Measurements from ENCODE around the gene KIF3C.
A peak's percentile ranks its signal among the peaks of the same experiment; 100 is the strongest.
"Not testable (repeated sequence)": the region's sequence is repeated elsewhere in the genome, so short reads cannot be mapped to it uniquely, and the experiment has no call there.

KIF3C gene

GRCh38 chr2:25917411-25917810 lies 64.9 kb downstream of the KIF3C start:
- DNase-seq (ENCODE audit: low read depth in 2 of 2): not testable (repeated sequence)

GRCh38 chr2:25915944-25916772 lies 66.1 kb downstream of the KIF3C start:
- DNase-seq (ENCODE audit: low read depth in 2 of 2): peak; percentile 12 to 16

GRCh38 chr2:25915411-25915810 lies 66.9 kb downstream of the KIF3C start:
- DNase-seq (ENCODE audit: low read depth in 2 of 2): not testable (repeated sequence)

GRCh38 chr2:25913696-25913973 lies 68.7 kb downstream of the KIF3C start:
- not testable (repeated sequence) for DNase-seq (ENCODE audit: low read depth in 2 of 2)

- DNase-seq (ENCODE audit: low read depth in 2 of 2): no peak
These were observed 69.2 kb downstream of the KIF3C start for GRCh38 chr2:25912851-25913695.

- not testable (repeated sequence) for DNase-seq (ENCODE audit: low read depth in 2 of 2)
These were observed 72.7 kb downstream of the KIF3C start for GRCh38 chr2:25909574-25909973.

GRCh38 chr2:25905126-25905525 lies 77.2 kb downstream of the KIF3C start:
- no peak for DNase-seq (ENCODE audit: low read depth in 2 of 2)

- DNase-seq (ENCODE audit: low read depth in 2 of 2): no peak
These were observed 79.0 kb downstream of the KIF3C start for GRCh38 chr2:25903216-25903776.

- no peak for DNase-seq (ENCODE audit: low read depth in 2 of 2)
These were observed 82.8 kb downstream of the KIF3C start for GRCh38 chr2:25899404-25899970.

GRCh38 chr2:25897506-25897905 lies 84.8 kb downstream of the KIF3C start:
- DNase-seq (ENCODE audit: low read depth in 2 of 2): no peak

GRCh38 chr2:25896308-25896707 lies 86.0 kb downstream of the KIF3C start:
- DNase-seq (ENCODE audit: low read depth in 2 of 2): not testable (repeated sequence)

- DNase-seq (ENCODE audit: low read depth in 2 of 2): no peak
These were observed 86.7 kb downstream of the KIF3C start for GRCh38 chr2:25895610-25896009.

GRCh38 chr2:25895018-25895417 lies 87.3 kb downstream of the KIF3C start:
- DNase-seq (ENCODE audit: low read depth in 2 of 2): no peak

GRCh38 chr2:25894135-25894830 lies 88.0 kb downstream of the KIF3C start:
- no peak for DNase-seq (ENCODE audit: low read depth in 2 of 2)

- no peak for DNase-seq (ENCODE audit: low read depth in 2 of 2)
These were observed 90.6 kb downstream of the KIF3C start for GRCh38 chr2:25891672-25892071.

GRCh38 chr2:25887624-25888242 lies 94.6 kb downstream of the KIF3C start:
- DNase-seq (ENCODE audit: low read depth in 2 of 2): no peak

- no peak for DNase-seq (ENCODE audit: low read depth in 2 of 2)
These were observed 96.4 kb downstream of the KIF3C start for GRCh38 chr2:25885933-25886332.

- no peak for DNase-seq (ENCODE audit: low read depth in 2 of 2)
These were observed 100.5 kb downstream of the KIF3C start for GRCh38 chr2:25881764-25882163.

GRCh38 chr2:25879133-25879730 lies 103.1 kb downstream of the KIF3C start:
- no peak for DNase-seq (ENCODE audit: low read depth in 2 of 2)

GRCh38 chr2:25878361-25879132 lies 103.8 kb downstream of the KIF3C start, which contains the start of gene ASXL2:
ASXL2 (minus strand) TSS chr2:25878487; CDS start chr2:25878222, 265 bp downstream.
- peak; percentile 91 to 99 for DNase-seq (ENCODE audit: low read depth in 2 of 2)

Data from stimulated activated CD8-positive, alpha-beta memory T cell treated with anti-CD3 and anti-CD28 coated beads, Interleukin-7, amount 100 ng/mL, for 4 hours (primary cell).